Muscle layer of colon (tissue), 2 donors: Measurements from ENCODE around the gene PARD3B.

Experiments used
- H3K27ac ChIP-seq: one replicate; pipeline ENCODE4 v1.7.0; 2013; ENCODE audit warnings: low read depth, mild to moderate bottlenecking, low read length, moderate library complexity
- H3K27me3 ChIP-seq, 2 donors: one replicate each; pipeline ENCODE4 v1.7.0; 2013; ENCODE audit warnings: low read length in 2 of 2, mild to moderate bottlenecking in 2 of 2; ENCODE audit not compliant: insufficient read depth in 2 of 2, control insufficient read depth in 1 of 2
- H3K36me3 ChIP-seq: one replicate; pipeline ENCODE4 v1.7.0; 2013; ENCODE audit warnings: mild to moderate bottlenecking, low read length; ENCODE audit not compliant: insufficient read depth
- H3K4me1 ChIP-seq: one replicate; pipeline ENCODE4 v1.7.0; 2013; ENCODE audit warnings: mild to moderate bottlenecking, low read length; ENCODE audit not compliant: insufficient read depth
- H3K4me3 ChIP-seq, 2 donors: one replicate each; pipeline ENCODE4 v1.7.0; 2013; ENCODE audit warnings: low read length in 2 of 2, low read depth in 1 of 2, mild to moderate bottlenecking in 1 of 2, moderate library complexity in 1 of 2
- H3K9ac ChIP-seq: one replicate; pipeline ENCODE4 v1.7.0; 2013; ENCODE audit warnings: low read length
- H3K9me3 ChIP-seq: one replicate; pipeline ENCODE4 v1.7.0; 2013; ENCODE audit warnings: mild to moderate bottlenecking, low read length
- donor health status: abdominal sarcoma.
- donor health status: Adenocarcinoma of cecum.

The PARD3B gene

GRCh38 chr2:204662956-204663355 lies 117.7 kb downstream of the PARD3B start:
- H3K27me3 ChIP-seq, result no peaks in the 10 kb centered on the region
- no peak overlapping the region for H3K9ac ChIP-seq
- H3K9me3 ChIP-seq, result no peaks in the 10 kb centered on the region
- H3K4me3 ChIP-seq, result no peak overlapping the region
- H3K27ac ChIP-seq, result no peak overlapping the region
- no peaks in the 10 kb centered on the region for H3K36me3 ChIP-seq
- peaks cover 19% of the 10 kb centered on the region for H3K4me1 ChIP-seq

GRCh38 chr2:204663816-204664425 lies 118.6 kb downstream of the PARD3B start:
- Histone ChIP-seq H3K4me3 (no peak overlapping the region), H3K4me1 (peaks cover 19% of the 10 kb centered on the region), H3K9ac (no peak overlapping the region), H3K36me3 (no peaks in the 10 kb centered on the region), H3K9me3 (no peaks in the 10 kb centered on the region), H3K27ac (no peak overlapping the region), H3K27me3 (no peaks in the 10 kb centered on the region)

- H3K4me3 ChIP-seq, result no peak overlapping the region
- H3K27me3 ChIP-seq, result no peaks in the 10 kb centered on the region
- H3K9me3 ChIP-seq, result no peaks in the 10 kb centered on the region
- H3K4me1 ChIP-seq, result peaks cover 23% of the 10 kb centered on the region
- no peak overlapping the region for H3K9ac ChIP-seq
- H3K27ac ChIP-seq, result no peak overlapping the region
- no peaks in the 10 kb centered on the region for H3K36me3 ChIP-seq
Observed at GRCh38 chr2:204664708-204665121, 119.4 kb downstream of the PARD3B start.

GRCh38 chr2:204665207-204665606 lies 119.9 kb downstream of the PARD3B start:
- Histone ChIP-seq H3K36me3 (no peaks in the 10 kb centered on the region), H3K4me3 (no peak overlapping the region), H3K9ac (no peak overlapping the region), H3K27me3 (no peaks in the 10 kb centered on the region), H3K4me1 (peaks cover 27% of the 10 kb centered on the region), H3K27ac (no peak overlapping the region), H3K9me3 (no peaks in the 10 kb centered on the region)

- Histone ChIP-seq H3K4me3 (no peak overlapping the region), H3K4me1 (peaks cover 28% of the 10 kb centered on the region), H3K9ac (no peak overlapping the region), H3K9me3 (no peaks in the 10 kb centered on the region), H3K27ac (no peak overlapping the region), H3K36me3 (no peaks in the 10 kb centered on the region), H3K27me3 (no peaks in the 10 kb centered on the region)
Observed at GRCh38 chr2:204665771-204666170, 120.5 kb downstream of the PARD3B start.

GRCh38 chr2:204667990-204668389 lies 122.7 kb downstream of the PARD3B start:
- Histone ChIP-seq H3K4me1 (peaks cover 28% of the 10 kb centered on the region), H3K27ac (no peak overlapping the region), H3K27me3 (no peaks in the 10 kb centered on the region), H3K9me3 (no peaks in the 10 kb centered on the region), H3K4me3 (no peak overlapping the region), H3K36me3 (no peaks in the 10 kb centered on the region), H3K9ac (no peak overlapping the region)

GRCh38 chr2:204669382-204669781 lies 124.1 kb downstream of the PARD3B start:
- no peak overlapping the region for H3K4me3 ChIP-seq
- H3K9me3 ChIP-seq, result no peaks in the 10 kb centered on the region
- H3K27me3 ChIP-seq, result no peaks in the 10 kb centered on the region
- H3K4me1 ChIP-seq, result peaks cover 32% of the 10 kb centered on the region
- no peaks in the 10 kb centered on the region for H3K36me3 ChIP-seq
- no peak overlapping the region for H3K9ac ChIP-seq
- no peak overlapping the region for H3K27ac ChIP-seq

GRCh38 chr2:204670124-204670523 lies 124.8 kb downstream of the PARD3B start:
- no peak overlapping the region for H3K4me3 ChIP-seq
- no peaks in the 10 kb centered on the region for H3K27me3 ChIP-seq
- no peaks in the 10 kb centered on the region for H3K9me3 ChIP-seq
- no peak overlapping the region for H3K9ac ChIP-seq
- no peaks in the 10 kb centered on the region for H3K36me3 ChIP-seq
- H3K27ac ChIP-seq, result no peak overlapping the region
- peaks cover 28% of the 10 kb centered on the region for H3K4me1 ChIP-seq

- Histone ChIP-seq H3K4me1 (peaks cover 23% of the 10 kb centered on the region), H3K4me3 (no peak overlapping the region), H3K9ac (no peak overlapping the region)
Observed at GRCh38 chr2:204670756-204671155, 125.5 kb downstream of the PARD3B start.

GRCh38 chr2:204672772-204673171 lies 127.5 kb downstream of the PARD3B start:
- Histone ChIP-seq H3K27ac (no peak overlapping the region), H3K27me3 (no peaks in the 10 kb centered on the region), H3K4me3 (no peak overlapping the region), H3K4me1 (peaks cover 15% of the 10 kb centered on the region), H3K9me3 (no peaks in the 10 kb centered on the region), H3K36me3 (no peaks in the 10 kb centered on the region), H3K9ac (no peak overlapping the region)

More at GRCh38 chr2:204670756-204671155, 125.5 kb downstream of the PARD3B start:
- H3K9me3 ChIP-seq, result no peaks in the 10 kb centered on the region
- H3K27ac ChIP-seq, result no peak overlapping the region
- no peaks in the 10 kb centered on the region for H3K27me3 ChIP-seq
- no peaks in the 10 kb centered on the region for H3K36me3 ChIP-seq

- Histone ChIP-seq H3K4me1 (peaks cover 13% of the 10 kb centered on the region), H3K4me3 (no peak overlapping the region), H3K27me3 (no peaks in the 10 kb centered on the region)
Observed at GRCh38 chr2:204673877-204674276, 128.6 kb downstream of the PARD3B start.

GRCh38 chr2:204678031-204678430 lies 132.8 kb downstream of the PARD3B start:
- Histone ChIP-seq H3K4me1 (peaks cover 16% of the 10 kb centered on the region), H3K4me3 (no peak overlapping the region), H3K36me3 (no peaks in the 10 kb centered on the region), H3K27ac (no peak overlapping the region), H3K9me3 (no peaks in the 10 kb centered on the region), H3K27me3 (no peaks in the 10 kb centered on the region), H3K9ac (no peak overlapping the region)

More at GRCh38 chr2:204673877-204674276, 128.6 kb downstream of the PARD3B start:
- Histone ChIP-seq H3K9me3 (no peaks in the 10 kb centered on the region), H3K27ac (no peak overlapping the region), H3K9ac (no peak overlapping the region), H3K36me3 (no peaks in the 10 kb centered on the region)
